Erythroblast (primary cell): Measurements from ENCODE around the gene PPP2R2C.

ENCODE experiments used
- GATA1 ChIP-seq: IDR thresholded peaks from 2 replicates; pipeline ENCODE4 v1.6.1; 2011; ENCODE audit warnings: low read depth, mild to moderate bottlenecking, control low read depth, low read length, moderate library complexity
- POLR2A ChIP-seq: IDR thresholded peaks from 2 replicates; pipeline ENCODE4 v1.6.1; 2011; ENCODE audit warnings: mild to moderate bottlenecking, low read length

- no peak for TF ChIP-seq POLR2A
- no peak for TF ChIP-seq GATA1
Measured at GRCh38 chr4:6383009-6383404, 89.4 kb downstream of the PPP2R2C start.
